Activated CD4-positive, alpha-beta T cell treated with anti-CD3 and anti-CD28 coated beads, Interleukin-2, Interleukin-4, amounts not matched to agents 100 ng/mL and 50 ng/mL, durations not matched to agents 16 hours and 8 hours (primary cell): ENCODE data around the gene PLXNA2.

ENCODE experiments used
- DNase-seq: peaks from one replicate; pipeline ENCODE4 v3.0.0-alpha.2; 2020; ENCODE audit warnings: low spot score

The PLXNA2 gene

GRCh38 chr1:208225954-208226937, 17.9 kb downstream of the PLXNA2 start:
- no peak for DNase-seq

DNA sequence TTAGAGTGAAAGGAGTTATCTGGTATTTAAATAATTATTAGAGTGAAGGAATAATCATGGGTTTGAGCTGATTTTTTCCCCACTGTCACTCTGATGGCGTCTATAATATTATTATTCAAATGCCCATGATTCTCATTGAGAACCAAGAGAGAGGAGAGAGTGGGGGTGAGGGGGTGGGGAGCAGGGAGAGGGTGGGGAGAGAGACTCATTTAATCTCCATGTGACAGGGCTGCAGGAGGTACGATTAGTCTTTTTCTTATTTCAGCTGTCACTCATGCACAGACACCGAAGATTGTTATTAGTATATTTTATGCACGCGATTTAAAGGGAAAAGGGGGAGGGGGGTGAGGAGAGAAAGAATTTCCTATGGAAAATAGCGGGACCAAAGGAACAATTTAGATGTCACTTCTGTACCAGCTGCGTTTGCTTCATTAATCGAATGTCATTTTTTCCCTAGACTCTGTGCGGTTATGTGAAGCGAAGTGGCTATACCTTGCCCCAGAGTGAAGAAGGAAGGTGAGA, 19.9 kb downstream of the PLXNA2 start:
- DNase-seq: no peak

DNA sequence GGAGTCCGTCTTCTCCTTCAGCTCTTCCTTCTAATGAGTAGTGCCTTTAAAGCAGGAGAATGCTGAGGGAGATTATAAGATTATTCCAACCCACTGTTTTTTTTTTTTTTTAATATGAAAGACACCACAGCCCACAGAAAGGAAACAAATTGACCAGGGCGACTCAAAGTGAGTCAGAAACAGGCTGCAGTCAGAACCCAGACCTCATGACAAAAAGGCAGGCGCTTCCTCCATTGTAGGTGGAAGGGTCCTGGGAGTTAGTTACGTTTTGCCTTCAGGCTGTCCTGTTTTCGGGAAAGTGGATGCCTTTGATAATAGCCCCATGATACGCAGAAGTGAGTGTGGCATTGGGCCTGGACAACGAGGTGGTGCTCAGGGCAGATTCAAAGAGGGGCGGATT, 21.0 kb downstream of the PLXNA2 start:
- DNase-seq: no peak

- DNase-seq: no peak
Measured at GRCh38 chr1:208222376-208223126, 21.6 kb downstream of the PLXNA2 start.

GRCh38 chr1:208221291-208221622, 22.9 kb downstream of the PLXNA2 start:
- DNase-seq: no peak

GRCh38 chr1:208219659-208220282, 24.4 kb downstream of the PLXNA2 start:
- DNase-seq: no peak

GRCh38 chr1:208219098-208219658, 25.0 kb downstream of the PLXNA2 start:
- DNase-seq: no peak

DNA sequence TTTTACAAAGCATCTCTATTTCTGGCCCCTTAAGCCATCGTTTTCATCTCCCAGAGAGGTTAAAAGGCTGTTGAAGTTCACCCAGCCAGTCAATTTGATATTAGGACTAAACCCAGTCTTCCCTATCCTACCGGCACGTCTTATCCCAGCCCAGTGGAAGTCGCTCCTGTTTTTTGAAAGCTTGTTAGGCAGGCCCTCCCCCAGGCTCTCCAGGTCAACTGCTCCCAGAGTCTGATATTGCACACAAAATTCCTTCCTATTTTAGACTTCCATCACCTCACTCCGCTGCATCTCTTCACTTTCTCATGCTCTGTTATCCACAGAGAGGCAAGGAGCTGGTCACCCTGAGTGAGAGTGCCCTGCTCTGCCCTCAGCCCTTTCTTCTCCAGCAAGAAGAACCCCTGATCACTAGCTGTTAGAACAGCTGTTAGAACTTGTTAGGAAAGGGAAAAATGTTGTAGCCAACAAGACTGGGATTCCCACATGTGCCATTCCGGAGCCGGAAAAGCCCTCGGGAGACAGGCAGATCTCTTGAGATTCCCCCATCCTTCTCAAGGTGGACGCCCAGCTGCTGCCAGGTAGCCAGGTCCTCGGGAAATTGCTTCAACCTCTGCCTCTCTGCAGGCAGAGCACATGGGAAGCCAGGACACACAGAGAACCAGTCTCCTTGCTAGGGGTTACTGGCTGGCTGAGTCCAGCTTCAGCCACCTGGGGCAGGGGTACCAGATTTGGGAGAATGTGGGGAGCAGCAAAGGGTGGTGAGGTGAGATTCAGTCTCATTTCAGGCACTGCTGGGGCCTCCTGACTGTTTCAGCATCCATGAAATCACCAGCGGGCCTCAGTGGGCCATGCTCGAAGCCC, 25.7 kb downstream of the PLXNA2 start:
- DNase-seq: no peak

GRCh38 chr1:208217781-208218180, 26.4 kb downstream of the PLXNA2 start:
- no peak for DNase-seq

- no peak for DNase-seq
Measured at GRCh38 chr1:208216806-208217205, 27.4 kb downstream of the PLXNA2 start.

DNA sequence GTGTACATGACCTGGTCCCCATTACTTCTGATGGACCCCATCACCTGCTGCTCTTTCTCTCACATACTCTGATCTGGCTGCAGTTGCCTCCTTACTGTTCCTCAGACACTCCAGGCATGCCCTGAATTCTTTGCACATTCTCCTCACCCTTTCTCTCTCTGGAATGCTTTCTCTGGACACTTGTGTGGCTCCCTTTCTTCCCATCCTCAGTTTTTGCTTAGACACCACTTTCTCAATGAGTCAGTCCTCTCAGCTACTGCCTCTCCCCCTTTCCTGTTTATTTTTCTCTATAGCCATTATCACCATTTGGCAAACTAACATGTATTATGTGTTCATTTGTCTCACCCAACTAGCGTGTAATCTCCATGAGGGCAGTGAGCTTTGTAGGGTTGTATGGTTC, 28.1 kb downstream of the PLXNA2 start:
- DNase-seq: no peak

- no peak for DNase-seq
Measured at GRCh38 chr1:208215393-208215792, 28.8 kb downstream of the PLXNA2 start.

- DNase-seq: no peak
Measured at GRCh38 chr1:208213786-208214185, 30.4 kb downstream of the PLXNA2 start.

DNA sequence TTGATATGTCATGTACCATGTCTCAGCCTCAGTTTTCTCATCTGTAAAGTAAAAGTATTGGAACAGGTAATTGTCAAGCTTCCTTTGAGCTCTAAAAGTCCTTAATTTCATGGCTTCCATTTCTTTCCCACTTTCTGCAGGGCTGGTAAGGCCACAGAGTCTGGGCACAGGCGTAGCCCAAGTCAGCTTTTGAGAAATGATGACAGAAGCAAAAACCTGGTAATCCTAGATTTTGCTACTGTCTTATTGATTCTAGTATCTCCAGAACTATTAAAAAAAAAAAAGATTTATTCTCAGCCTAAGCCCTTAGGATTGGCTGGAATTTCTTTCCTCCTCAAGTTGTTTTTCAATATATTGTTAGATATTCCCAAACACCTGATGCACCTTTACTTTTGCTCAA, 31.3 kb downstream of the PLXNA2 start:
- DNase-seq: no peak

DNA sequence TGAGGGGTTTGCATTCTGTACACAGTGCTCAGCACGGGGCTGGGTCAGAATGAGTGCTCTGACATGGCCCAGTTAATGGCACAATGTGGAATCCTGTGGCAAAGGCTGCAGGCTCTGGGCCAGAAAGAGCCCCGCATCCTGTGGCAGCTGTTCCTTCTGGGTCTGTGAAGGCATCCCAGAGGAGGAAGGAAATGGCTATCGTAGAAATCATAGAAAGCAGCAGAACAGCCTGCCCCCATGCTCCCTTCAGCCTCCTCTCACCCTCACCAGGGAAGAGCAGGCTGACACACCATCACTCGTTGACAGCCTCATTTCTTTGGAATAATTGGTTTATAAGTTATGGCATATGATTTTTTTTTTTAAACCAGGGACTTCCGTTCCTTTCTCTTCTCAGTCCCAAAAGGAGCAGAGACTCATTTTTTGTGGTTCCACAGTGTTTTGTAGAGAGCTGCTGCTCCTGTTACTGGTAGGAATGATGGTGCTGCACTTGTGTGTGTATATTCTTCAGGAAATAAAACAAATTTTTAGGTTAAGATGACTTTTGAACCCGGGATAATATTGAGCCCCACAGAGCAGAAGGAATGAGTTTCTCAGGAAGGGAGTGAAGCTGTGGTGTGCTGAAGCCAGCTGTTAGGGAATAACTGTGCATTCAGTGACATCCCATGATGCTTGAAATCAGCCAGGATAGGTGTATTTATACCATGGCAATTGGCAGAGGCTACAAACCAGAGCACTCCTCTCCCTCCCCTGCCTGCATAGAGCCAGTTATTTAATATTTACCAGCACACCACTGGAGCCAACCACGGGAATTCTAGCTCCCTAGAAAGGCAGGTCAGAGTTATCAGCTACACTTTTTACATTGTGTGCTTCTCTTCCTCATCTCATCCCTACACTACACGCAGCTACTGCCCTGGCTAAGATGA, 32.0 kb downstream of the PLXNA2 start:
- DNase-seq: no peak

- DNase-seq: no peak
Measured at GRCh38 chr1:208209896-208210589, 34.1 kb downstream of the PLXNA2 start.

DNA sequence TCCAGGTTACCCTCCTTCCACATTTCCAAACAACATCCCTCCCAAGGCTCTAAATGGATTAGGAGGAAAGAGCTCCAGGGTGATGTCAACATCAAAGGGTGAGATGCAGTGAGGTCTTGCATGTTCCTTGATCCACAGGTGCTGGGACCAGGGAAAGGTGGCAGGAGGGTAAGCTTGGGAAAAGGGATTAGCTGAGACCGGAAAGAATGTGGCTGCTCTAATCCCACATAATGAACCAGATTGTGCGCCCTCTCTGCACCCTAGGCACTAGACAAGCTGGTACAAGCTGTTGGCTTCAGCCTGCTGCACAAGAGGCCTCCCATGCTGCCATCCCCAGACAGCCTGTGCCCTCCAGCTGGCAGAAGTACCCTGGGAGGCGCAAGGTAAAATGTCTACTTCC, 34.9 kb downstream of the PLXNA2 start:
- no peak for DNase-seq

- no peak for DNase-seq
Measured at GRCh38 chr1:208208132-208208487, 36.1 kb downstream of the PLXNA2 start.

- no peak for DNase-seq
Measured at GRCh38 chr1:208207388-208208131, 36.6 kb downstream of the PLXNA2 start.
